ENCODE data around the gene ASPRV1. TPM values are rescaled to one million over a fixed set of nuclear protein-coding genes. Genes with fewer than 3 reads are reported as not detected.

ASPRV1 gene
- total and polyA plus RNA-seq, 9 donors: 2.1 to 3.7 (median 2.8) TPM

- Histone ChIP-seq H3K27ac (ENCODE audit: low read length) (no peak overlapping the region), H3K9me3 (replicated peaks; ENCODE audit: control insufficient read depth, low read depth, low read length) (no peaks in the 10 kb centered on the region), H3K36me3 (ENCODE audit: control insufficient read depth, insufficient read depth, low read length) (peaks cover 25% of the 10 kb centered on the region), H3K4me1 (ENCODE audit: control insufficient read depth, insufficient read depth, low read length) (peaks cover 1% of the 10 kb centered on the region), H3K4me3 (ENCODE audit: low read length) (no peak overlapping the region), H3K27me3 (ENCODE audit: control insufficient read depth, insufficient read depth, low read length) (peaks cover 5% of the 10 kb centered on the region)
- DNase-seq: no peak
- 78% methylated on average over 5 of the region's 11 CpGs for WGBS (ENCODE audit: insufficient coverage)
Observed at GRCh38 chr2:69943000-69943842, 18.2 kb downstream of the ASPRV1 start.

GRCh38 chr2:69940691-69941090 lies 20.7 kb downstream of the ASPRV1 start:
- no peak for DNase-seq

GRCh38 chr2:69939722-69940121 lies 21.7 kb downstream of the ASPRV1 start:
- WGBS (ENCODE audit: insufficient coverage): 66% methylated on average over 6 of the region's 14 CpGs
- Histone ChIP-seq H3K9me3 (replicated peaks; ENCODE audit: control insufficient read depth, low read depth, low read length) (no peaks in the 10 kb centered on the region), H3K27ac (ENCODE audit: low read length) (no peak overlapping the region), H3K36me3 (ENCODE audit: control insufficient read depth, insufficient read depth, low read length) (peaks cover 49% of the 10 kb centered on the region), H3K4me3 (ENCODE audit: low read length) (no peak overlapping the region), H3K4me1 (ENCODE audit: control insufficient read depth, insufficient read depth, low read length) (no peaks in the 10 kb centered on the region), H3K27me3 (ENCODE audit: control insufficient read depth, insufficient read depth, low read length) (no peaks in the 10 kb centered on the region)
- no peak for DNase-seq

More at GRCh38 chr2:69940691-69941090, 20.7 kb downstream of the ASPRV1 start:
- Histone ChIP-seq H3K36me3 (ENCODE audit: control insufficient read depth, insufficient read depth, low read length) (peaks cover 43% of the 10 kb centered on the region), H3K9me3 (replicated peaks; ENCODE audit: control insufficient read depth, low read depth, low read length) (no peaks in the 10 kb centered on the region), H3K27me3 (ENCODE audit: control insufficient read depth, insufficient read depth, low read length) (no peaks in the 10 kb centered on the region), H3K27ac (ENCODE audit: low read length) (no peak overlapping the region), H3K4me1 (ENCODE audit: control insufficient read depth, insufficient read depth, low read length) (no peaks in the 10 kb centered on the region), H3K4me3 (ENCODE audit: low read length) (no peak overlapping the region)
- 100% methylated on average over 1 of the region's 8 CpGs for WGBS (ENCODE audit: insufficient coverage)

GRCh38 chr2:69937968-69938367 lies 23.5 kb downstream of the ASPRV1 start:
- WGBS (ENCODE audit: insufficient coverage): 93% methylated on average over 14 of the region's 14 CpGs
- Histone ChIP-seq H3K36me3 (ENCODE audit: control insufficient read depth, insufficient read depth, low read length) (peaks cover 43% of the 10 kb centered on the region), H3K4me1 (ENCODE audit: control insufficient read depth, insufficient read depth, low read length) (no peaks in the 10 kb centered on the region)

GRCh38 chr2:69936906-69937305 lies 24.5 kb downstream of the ASPRV1 start:
- H3K4me1 ChIP-seq (ENCODE audit: control insufficient read depth, insufficient read depth, low read length): no peaks in the 10 kb centered on the region
- no peak overlapping the region for H3K4me3 ChIP-seq (ENCODE audit: low read length)
- DNase-seq: no peak
- WGBS (ENCODE audit: insufficient coverage): 85% methylated on average over 11 of the region's 11 CpGs
- no peaks in the 10 kb centered on the region for H3K9me3 ChIP-seq (replicated peaks; ENCODE audit: control insufficient read depth, low read depth, low read length)
- peaks cover 42% of the 10 kb centered on the region for H3K36me3 ChIP-seq (ENCODE audit: control insufficient read depth, insufficient read depth, low read length)
- no peak overlapping the region for H3K27ac ChIP-seq (ENCODE audit: low read length)
- H3K27me3 ChIP-seq (ENCODE audit: control insufficient read depth, insufficient read depth, low read length): no peaks in the 10 kb centered on the region

More at GRCh38 chr2:69937968-69938367, 23.5 kb downstream of the ASPRV1 start:
- no peak overlapping the region for H3K4me3 ChIP-seq (ENCODE audit: low read length)
- no peaks in the 10 kb centered on the region for H3K9me3 ChIP-seq (replicated peaks; ENCODE audit: control insufficient read depth, low read depth, low read length)
- no peak for DNase-seq
- H3K27me3 ChIP-seq (ENCODE audit: control insufficient read depth, insufficient read depth, low read length): no peaks in the 10 kb centered on the region
- no peak overlapping the region for H3K27ac ChIP-seq (ENCODE audit: low read length)

- Histone ChIP-seq H3K4me1 (ENCODE audit: control insufficient read depth, insufficient read depth, low read length) (no peaks in the 10 kb centered on the region), H3K9me3 (replicated peaks; ENCODE audit: control insufficient read depth, low read depth, low read length) (no peaks in the 10 kb centered on the region), H3K36me3 (ENCODE audit: control insufficient read depth, insufficient read depth, low read length) (peaks cover 36% of the 10 kb centered on the region), H3K27ac (ENCODE audit: low read length) (no peak overlapping the region), H3K27me3 (ENCODE audit: control insufficient read depth, insufficient read depth, low read length) (no peaks in the 10 kb centered on the region), H3K4me3 (ENCODE audit: low read length) (no peak overlapping the region)
- DNase-seq: no peak
- WGBS (ENCODE audit: insufficient coverage): 95% methylated on average over 3 of the region's 5 CpGs
Observed at GRCh38 chr2:69935011-69935410, 26.4 kb downstream of the ASPRV1 start.

- no peaks in the 10 kb centered on the region for H3K27me3 ChIP-seq (ENCODE audit: control insufficient read depth, insufficient read depth, low read length)
- peaks cover 33% of the 10 kb centered on the region for H3K36me3 ChIP-seq (ENCODE audit: control insufficient read depth, insufficient read depth, low read length)
- DNase-seq: no peak
- H3K27ac ChIP-seq (ENCODE audit: low read length): no peak overlapping the region
- no peaks in the 10 kb centered on the region for H3K4me1 ChIP-seq (ENCODE audit: control insufficient read depth, insufficient read depth, low read length)
- no CpG with 5 or more reads among the region's 1 CpG for WGBS (ENCODE audit: insufficient coverage)
- H3K4me3 ChIP-seq (ENCODE audit: low read length): no peak overlapping the region
- H3K9me3 ChIP-seq (replicated peaks; ENCODE audit: control insufficient read depth, low read depth, low read length): no peaks in the 10 kb centered on the region
Observed at GRCh38 chr2:69934614-69934908, 26.9 kb downstream of the ASPRV1 start.

GRCh38 chr2:69933839-69934613 lies 27.4 kb downstream of the ASPRV1 start:
- H3K4me1 ChIP-seq (ENCODE audit: control insufficient read depth, insufficient read depth, low read length): no peaks in the 10 kb centered on the region
- H3K27me3 ChIP-seq (ENCODE audit: control insufficient read depth, insufficient read depth, low read length): no peaks in the 10 kb centered on the region
- WGBS (ENCODE audit: insufficient coverage): 52% methylated on average over 3 of the region's 4 CpGs
- H3K4me3 ChIP-seq (ENCODE audit: low read length): no peak overlapping the region
- no peak for DNase-seq
- H3K9me3 ChIP-seq (replicated peaks; ENCODE audit: control insufficient read depth, low read depth, low read length): no peaks in the 10 kb centered on the region
- peaks cover 31% of the 10 kb centered on the region for H3K36me3 ChIP-seq (ENCODE audit: control insufficient read depth, insufficient read depth, low read length)
- no peak overlapping the region for H3K27ac ChIP-seq (ENCODE audit: low read length)

- Histone ChIP-seq H3K27me3 (ENCODE audit: control insufficient read depth, insufficient read depth, low read length) (no peaks in the 10 kb centered on the region), H3K4me1 (ENCODE audit: control insufficient read depth, insufficient read depth, low read length) (no peaks in the 10 kb centered on the region), H3K36me3 (ENCODE audit: control insufficient read depth, insufficient read depth, low read length) (peaks cover 25% of the 10 kb centered on the region), H3K27ac (ENCODE audit: low read length) (no peak overlapping the region), H3K4me3 (ENCODE audit: low read length) (no peak overlapping the region), H3K9me3 (replicated peaks; ENCODE audit: control insufficient read depth, low read depth, low read length) (no peaks in the 10 kb centered on the region)
- DNase-seq: no peak
Observed at GRCh38 chr2:69933254-69933828, 28.1 kb downstream of the ASPRV1 start.

GRCh38 chr2:69932596-69932922 lies 28.9 kb downstream of the ASPRV1 start:
- Histone ChIP-seq H3K9me3 (replicated peaks; ENCODE audit: control insufficient read depth, low read depth, low read length) (no peaks in the 10 kb centered on the region), H3K4me1 (ENCODE audit: control insufficient read depth, insufficient read depth, low read length) (no peaks in the 10 kb centered on the region), H3K27ac (ENCODE audit: low read length) (no peak overlapping the region), H3K36me3 (ENCODE audit: control insufficient read depth, insufficient read depth, low read length) (peaks cover 21% of the 10 kb centered on the region), H3K4me3 (ENCODE audit: low read length) (no peak overlapping the region), H3K27me3 (ENCODE audit: control insufficient read depth, insufficient read depth, low read length) (no peaks in the 10 kb centered on the region)
- WGBS (ENCODE audit: insufficient coverage): no CpG with 5 or more reads among the region's 1 CpG
- no peak for DNase-seq
